HG02759 (cell line): ENCODE measurements around the gene NECTIN2.
"Not testable (repeated sequence)": the region's sequence is repeated elsewhere in the genome, so short reads cannot be mapped to it uniquely, and the experiment has no call there.

Source experiments
- ATAC-seq: cut with Tn5 transposase; IDR thresholded peaks from one replicate; pipeline ENCODE4 v1.9.1; 2021; ENCODE audit warnings: mild to moderate bottlenecking, moderate library complexity; ENCODE audit not compliant: unreplicated experiment

NECTIN2 gene

DNA sequence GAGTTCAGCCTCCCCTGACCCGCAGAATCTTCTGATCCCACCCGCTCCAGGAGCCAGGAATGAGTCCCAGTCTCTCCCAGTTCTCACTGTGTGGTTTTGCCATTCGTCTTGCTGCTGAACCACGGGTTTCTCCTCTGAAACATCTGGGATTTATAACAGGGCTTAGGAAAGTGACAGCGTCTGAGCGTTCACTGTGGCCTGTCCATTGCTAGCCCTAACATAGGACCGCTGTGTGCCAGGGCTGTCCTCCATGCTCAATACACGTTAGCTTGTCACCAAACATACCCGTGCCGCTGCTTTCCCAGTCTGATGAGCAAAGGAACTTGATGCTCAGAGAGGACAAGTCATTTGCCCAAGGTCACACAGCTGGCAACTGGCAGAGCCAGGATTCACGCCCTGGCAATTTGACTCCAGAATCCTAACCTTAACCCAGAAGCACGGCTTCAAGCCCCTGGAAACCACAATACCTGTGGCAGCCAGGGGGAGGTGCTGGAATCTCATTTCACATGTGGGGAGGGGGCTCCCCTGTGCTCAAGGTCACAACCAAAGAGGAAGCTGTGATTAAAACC is 58.4 kb downstream of the NECTIN2 start:
- no peak for ATAC-seq

DNA sequence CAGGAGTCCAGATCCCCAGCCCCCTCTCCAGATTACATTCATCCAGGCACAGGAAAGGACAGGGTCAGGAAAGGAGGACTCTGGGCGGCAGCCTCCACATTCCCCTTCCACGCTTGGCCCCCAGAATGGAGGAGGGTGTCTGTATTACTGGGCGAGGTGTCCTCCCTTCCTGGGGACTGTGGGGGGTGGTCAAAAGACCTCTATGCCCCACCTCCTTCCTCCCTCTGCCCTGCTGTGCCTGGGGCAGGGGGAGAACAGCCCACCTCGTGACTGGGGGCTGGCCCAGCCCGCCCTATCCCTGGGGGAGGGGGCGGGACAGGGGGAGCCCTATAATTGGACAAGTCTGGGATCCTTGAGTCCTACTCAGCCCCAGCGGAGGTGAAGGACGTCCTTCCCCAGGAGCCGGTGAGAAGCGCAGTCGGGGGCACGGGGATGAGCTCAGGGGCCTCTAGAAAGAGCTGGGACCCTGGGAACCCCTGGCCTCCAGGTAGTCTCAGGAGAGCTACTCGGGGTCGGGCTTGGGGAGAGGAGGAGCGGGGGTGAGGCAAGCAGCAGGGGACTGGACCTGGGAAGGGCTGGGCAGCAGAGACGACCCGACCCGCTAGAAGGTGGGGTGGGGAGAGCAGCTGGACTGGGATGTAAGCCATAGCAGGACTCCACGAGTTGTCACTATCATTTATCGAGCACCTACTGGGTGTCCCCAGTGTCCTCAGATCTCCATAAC is 59.5 kb downstream of the NECTIN2 start, which contains the start of gene APOE:
APOE (plus strand) TSS at position 360 of the 724 bp plus-strand sequence. CDS start 829 bp downstream, outside the sequence.
- ATAC-seq: no peak

- ATAC-seq: no peak
These were observed 61.5 kb downstream of the NECTIN2 start for GRCh38 chr19:44907613-44908012.

- no peak for ATAC-seq
These were observed 62.2 kb downstream of the NECTIN2 start for GRCh38 chr19:44908074-44908835.

GRCh38 chr19:44908836-44909261 is 62.8 kb downstream of the NECTIN2 start:
- ATAC-seq: no peak

GRCh38 chr19:44909775-44910174 is 63.7 kb downstream of the NECTIN2 start:
- no peak for ATAC-seq

- not testable (repeated sequence) for ATAC-seq
These were observed 65.8 kb downstream of the NECTIN2 start for GRCh38 chr19:44911896-44912295.

DNA sequence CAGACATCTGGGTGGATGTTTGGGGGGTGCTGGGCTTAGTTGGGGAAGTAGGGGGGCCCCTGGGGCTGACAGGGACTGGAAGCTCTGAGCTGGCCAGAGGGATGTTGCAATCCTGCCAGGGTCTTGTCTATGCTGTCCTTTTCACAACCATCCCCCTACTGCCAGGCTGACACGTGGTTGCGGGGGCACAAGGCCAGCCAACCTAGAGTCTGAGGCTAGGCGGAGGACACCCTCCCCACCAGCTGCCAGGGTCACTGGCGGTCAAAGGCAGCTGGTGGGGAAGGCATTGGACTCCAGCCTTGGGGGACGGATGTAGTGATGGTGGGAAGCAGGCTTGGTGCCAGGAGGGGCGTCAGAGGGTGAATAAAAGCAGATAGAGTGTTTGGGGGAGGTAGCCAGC is 66.8 kb downstream of the NECTIN2 start:
- ATAC-seq: no peak

GRCh38 chr19:44913512-44914432 is 67.7 kb downstream of the NECTIN2 start:
- not testable (repeated sequence) for ATAC-seq

DNA sequence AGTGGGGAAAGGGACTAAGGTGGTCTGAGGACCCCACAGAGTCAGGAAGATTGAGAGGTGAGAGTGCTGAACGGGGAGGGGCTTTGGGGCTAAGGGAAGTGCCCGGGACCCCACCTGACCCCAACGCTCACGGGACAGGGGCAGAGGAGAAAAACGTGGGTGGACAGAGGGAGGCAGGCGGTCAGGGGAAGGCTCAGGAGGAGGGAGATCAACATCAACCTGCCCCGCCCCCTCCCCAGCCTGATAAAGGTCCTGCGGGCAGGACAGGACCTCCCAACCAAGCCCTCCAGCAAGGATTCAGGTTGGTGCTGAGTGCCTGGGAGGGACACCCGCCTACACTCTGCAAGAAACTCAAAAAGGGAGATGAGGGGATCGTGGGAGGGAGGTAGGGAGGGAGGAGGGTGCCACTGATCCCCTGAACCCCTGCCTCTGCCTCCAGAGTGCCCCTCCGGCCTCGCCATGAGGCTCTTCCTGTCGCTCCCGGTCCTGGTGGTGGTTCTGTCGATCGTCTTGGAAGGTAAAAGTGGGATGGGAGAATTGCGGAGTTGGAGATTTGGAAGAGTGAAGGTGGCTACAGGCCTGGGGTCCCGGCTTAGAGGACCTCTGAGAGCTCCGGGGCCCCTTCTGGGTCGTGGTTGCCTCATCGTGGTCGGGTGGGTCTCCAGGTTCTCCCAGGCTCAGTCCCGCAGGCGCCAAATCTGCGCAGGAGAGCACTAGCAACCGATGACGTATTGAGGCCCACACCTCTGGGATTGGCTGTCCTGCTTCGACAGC is 68.5 kb downstream of the NECTIN2 start, which contains the start of gene APOC1:
APOC1 (plus strand) TSS at position 176 of the 774 bp plus-strand sequence; CDS start at position 460, 284 bp downstream.
- ATAC-seq: peak; percentile 91

GRCh38 chr19:44924243-44924725 is 78.2 kb downstream of the NECTIN2 start:
- ATAC-seq: no peak

- ATAC-seq: no peak
These were observed 79.2 kb downstream of the NECTIN2 start for GRCh38 chr19:44925114-44925891.

DNA sequence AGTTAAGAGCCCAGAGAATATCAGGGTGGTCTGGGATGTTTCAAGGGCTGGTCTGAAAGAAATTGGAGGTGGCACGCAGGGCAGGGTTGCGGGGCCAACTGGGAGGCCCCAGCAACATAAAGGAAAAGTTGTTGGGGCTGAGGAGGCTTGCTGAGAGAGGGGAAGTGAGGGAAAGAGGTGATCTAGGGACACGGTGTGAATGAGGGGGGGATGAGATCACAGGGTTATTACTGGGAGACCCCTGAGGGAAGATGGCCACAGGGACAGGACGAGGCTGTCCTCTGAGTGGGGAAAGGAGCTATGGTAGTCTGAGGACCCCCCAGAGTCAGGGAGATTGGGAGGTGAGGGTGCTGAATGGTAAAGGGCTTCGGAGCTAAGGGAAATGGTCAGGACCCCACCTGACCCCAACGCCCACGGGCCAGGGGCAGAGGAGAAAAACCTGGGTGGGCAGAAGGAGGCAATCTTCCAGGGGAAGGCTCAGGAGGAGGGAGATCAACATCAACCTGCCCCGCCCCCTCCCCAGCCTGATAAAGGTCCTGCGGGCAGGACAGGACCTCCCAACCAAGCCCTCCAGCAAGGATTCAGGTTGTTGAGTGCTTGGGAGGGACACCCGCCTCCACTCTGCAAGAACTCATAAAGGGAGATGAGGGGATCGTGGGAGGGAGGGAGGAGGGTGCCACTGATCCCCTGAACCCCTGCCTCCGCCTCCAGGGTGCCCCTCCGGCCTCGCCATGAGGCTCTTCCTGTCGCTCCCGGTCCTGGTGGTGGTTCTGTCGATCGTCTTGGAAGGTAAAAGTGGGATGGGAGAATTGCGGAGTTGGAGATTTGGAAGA is 80.4 kb downstream of the NECTIN2 start:
- ATAC-seq: peak; percentile 11

DNA sequence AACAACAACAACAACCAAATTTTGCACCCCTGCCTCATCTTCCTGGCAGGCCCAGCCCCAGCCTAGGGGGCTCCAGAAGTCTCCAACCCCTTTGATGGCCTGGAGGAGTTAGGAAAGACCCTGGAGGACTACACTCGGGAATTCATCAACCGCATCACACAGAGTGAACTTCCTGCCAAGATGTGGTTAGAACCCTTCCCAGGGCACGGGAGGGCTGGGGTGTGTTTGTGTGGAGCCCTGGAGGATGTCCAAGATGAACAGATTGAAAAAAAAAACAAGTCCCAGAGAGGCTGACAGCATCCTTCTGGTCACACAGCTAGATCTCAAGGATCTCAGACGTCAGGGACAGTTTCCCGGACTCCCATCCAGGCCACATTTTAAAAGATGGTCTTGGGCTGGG is 81.6 kb downstream of the NECTIN2 start:
- ATAC-seq: no peak

DNA sequence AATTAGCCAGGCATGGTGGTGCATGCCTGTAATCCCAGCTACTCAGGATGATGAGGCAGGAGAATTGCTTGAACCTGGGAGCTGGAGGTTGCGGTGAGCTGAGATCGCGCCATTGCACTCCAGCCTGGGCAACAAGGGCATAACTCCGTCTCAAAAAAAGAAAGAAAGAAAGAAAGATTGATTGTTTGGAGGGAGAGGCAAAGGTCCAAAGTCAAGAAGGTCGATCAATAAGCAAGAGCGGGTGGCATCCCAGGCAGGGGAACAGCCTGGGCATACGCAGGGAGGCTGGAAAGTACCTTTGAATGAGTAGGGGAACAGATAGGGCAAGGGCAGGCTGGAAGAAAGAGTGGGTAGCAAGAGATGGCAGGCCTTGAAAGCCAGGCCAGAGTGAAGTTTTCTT is 84.0 kb downstream of the NECTIN2 start:
- ATAC-seq: no peak

- no peak for ATAC-seq
These were observed 85.4 kb downstream of the NECTIN2 start for GRCh38 chr19:44931541-44931940.
